Left renal pelvis (tissue), 4 donors: ENCODE data around the gene COPE. TPM values are rescaled to one million over a fixed set of nuclear protein-coding genes. Genes with fewer than 3 reads are reported as not detected.
"Not testable (repeated sequence)": the region's sequence is repeated elsewhere in the genome, so short reads cannot be mapped to it uniquely, and the experiment has no call there.

Experiments
- DNase-seq, 4 donors: peaks; one replicate each; pipeline ENCODE4 v3.0.0-alpha.2; 2013; ENCODE audit warnings: low read depth in 4 of 4, low spot score in 3 of 4
- polyA plus RNA-seq, 4 donors: library from polyadenylated mRNA; unstranded; fragments of 120-200 nt; gene quantifications; one replicate each; pipeline ENCODE4 v1.2.1, GENCODE V29; 2013; ENCODE audit not compliant: insufficient read length in 4 of 4

The COPE gene
- 100 to 1,000 TPM in 2 of 4 donors, 10 to 100 TPM in 2; 86.5 to 125 (median 98.0) TPM for polyA plus RNA-seq

DNA sequence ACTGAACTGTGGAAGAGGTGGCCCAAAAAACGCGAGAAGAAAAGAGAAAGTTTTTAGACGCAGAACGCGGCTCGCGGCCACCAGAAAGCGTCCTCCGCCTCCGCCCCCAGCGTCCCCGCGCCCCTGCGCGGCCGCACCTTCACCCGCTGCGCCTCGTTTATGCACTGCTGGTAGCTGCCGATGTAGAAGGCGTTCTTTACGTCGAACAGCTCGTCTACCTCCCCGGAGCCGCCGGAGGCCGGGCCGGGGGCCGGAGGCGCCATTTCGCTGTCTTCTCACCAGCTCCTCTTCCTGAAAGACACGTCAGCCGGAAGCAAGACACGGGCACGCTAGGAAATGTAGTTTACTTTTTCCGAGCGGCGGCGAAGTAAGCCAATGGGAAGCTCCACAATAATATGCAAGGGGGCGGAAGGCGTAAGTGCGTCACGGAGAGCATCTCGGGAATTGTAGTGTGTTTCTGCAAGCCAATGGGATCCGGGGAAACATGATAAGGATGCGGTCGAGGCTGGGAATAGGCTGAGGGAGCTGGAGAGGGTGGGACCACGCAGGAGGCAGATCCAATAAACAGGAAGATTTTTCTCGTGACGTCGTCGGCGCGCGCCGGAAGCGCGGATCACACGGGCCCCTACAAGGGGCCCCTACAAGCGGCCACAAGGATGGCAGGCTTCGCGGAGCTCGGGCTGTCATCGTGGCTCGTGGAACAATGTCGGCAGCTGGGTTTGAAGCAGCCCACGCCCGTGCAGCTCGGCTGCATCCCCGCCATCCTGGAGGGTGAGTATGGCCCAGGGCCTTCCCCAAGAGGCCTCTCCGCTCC, at the start of gene COPE, which contains the start of gene DDX49:
COPE (minus strand) TSS at position 302 of the 814 bp plus-strand sequence; CDS start at position 263, 39 bp downstream.
DDX49 (plus strand) TSS at position 630 of the 814 bp plus-strand sequence; CDS start at position 657, 27 bp downstream.
- DNase-seq = peak; percentile 97 to 100 (median 99)

DNA sequence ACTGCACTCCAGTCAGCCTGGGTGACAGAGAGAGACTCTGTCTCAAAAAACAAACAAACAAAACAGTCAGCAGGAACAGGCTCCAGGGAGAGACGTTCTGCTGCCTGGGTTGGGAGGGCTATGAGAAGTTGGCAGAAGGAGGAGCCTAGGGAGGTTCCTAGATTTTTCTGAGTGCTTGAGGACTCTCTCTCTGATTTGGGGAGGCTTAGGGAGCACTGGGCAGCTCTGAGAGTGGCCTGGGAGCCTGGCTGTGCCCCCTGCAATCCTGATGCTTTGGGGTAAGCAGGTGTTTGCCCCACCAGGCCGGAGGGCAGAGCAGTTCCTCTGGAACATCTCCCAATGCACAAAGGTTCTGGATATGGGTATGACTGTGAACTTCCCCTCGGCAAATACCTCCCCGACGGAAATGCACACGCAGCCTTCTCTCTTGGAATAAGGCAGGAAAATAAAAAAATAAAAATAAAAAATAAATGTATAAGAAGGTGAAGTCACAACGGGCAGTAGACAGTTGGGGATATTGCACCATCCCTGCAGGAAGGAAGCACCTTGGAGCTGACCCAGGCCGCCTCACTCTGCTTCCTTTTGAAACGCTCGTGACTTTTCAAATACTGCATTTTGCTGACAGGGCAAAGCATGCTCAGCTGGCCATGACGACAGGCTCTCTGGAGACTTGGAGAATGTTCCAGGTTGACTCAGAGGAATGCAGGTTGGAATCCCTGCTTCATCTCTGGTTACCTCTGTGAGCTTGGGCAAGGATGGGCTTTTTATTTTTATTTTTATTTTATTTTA, 48.4 kb upstream of the COPE start:
- peak; percentile 47 to 63 (median 56) for DNase-seq

DNA sequence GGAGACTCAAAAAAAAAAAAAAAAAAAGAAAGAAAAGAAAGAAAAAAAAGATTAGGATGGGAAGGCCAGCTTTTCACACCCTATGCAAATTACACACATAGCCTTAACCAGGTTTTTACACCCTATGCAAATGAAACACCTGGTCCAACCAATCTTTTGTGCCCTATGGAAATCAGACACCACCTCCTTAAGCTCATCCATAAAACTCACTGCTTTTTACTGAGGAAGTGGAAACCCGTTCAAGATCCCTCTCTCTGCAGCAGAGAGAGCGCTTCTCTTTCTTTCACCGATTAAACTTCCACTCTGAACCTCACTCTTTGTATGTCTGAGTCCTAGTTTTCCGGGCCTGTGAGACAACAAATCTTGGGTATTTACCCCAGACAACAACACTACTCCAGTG, 47.1 kb upstream of the COPE start:
- DNase-seq = no peak

DNA sequence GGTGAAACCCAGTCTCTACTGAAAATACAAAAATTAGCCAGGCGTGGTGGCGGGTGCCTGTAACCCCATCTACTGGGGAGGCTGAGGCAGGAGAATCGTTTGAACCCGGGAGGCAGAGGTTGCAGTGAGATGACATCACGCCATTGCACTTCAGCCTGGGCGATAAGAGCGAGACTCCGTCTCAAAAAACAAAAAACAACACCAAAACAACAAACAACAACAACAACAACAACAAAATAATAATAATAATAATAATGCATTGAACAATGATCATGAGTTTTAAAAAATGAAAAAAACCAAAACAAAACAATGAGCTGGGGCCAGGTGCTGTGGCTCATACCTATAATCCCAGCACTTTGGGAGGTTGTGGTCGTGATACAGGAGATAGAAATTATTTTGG, 44.9 kb upstream of the COPE start:
- DNase-seq = no peak

DNA sequence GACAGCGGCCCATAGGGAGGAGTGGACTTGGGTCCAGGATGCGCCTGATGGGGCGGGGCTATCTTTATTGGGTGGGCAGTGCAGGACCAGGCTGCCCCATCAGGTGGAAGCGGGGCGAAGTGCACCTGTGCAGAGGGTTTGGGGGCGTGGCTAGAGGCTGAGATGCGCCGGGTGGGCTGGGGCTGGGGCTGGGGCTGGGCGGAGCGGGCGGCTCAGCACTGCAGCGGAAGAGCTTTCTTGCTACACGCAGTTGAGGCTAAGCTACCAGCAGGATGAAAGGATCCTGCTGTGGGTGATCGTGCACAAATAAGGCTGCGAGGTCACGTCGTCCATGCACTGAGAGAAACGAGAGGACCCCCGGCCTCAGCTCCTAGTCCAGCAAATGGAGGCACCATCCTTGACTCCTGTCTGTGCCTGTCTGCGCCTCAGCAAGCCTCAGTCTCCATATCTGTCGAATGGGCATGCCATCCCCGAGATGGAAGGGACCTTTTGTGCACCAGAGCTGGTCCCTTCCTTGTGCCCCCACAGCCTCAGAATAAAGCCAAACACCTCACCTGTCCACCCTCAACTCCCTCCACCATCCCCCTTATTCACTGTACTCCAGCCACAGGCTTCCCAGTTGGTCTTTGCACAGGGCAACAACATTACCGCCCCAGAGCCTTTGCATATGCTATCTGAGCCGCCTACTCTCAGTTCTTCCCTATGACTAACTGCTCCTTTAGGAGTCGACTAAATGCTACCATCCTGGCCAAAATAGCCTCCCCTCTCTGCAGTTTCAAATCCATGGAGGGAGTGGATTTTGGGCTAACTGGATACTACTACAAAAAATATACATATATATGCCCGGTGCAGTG, 42.8 kb upstream of the COPE start:
- DNase-seq = no peak

DNA sequence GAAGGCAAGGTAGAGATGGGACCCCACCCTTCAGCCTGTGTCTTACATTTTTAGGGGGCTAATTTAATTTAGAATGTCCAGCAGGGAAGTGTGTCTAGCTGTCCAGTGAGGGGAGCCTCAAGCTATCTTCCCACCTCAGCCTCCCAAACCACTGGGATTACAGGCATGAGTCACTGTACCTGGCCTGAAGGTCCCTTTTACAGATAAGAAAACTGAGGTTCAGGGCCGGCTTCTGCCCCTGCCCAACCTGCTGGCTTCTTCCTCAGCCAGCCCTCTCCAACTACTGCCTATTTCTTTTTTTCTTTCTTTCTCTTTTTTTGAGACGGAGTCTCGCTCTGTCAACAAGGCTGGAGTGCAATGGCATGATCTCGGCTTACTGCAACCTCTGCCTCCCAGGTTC, 41.2 kb upstream of the COPE start:
- no peak for DNase-seq

DNA sequence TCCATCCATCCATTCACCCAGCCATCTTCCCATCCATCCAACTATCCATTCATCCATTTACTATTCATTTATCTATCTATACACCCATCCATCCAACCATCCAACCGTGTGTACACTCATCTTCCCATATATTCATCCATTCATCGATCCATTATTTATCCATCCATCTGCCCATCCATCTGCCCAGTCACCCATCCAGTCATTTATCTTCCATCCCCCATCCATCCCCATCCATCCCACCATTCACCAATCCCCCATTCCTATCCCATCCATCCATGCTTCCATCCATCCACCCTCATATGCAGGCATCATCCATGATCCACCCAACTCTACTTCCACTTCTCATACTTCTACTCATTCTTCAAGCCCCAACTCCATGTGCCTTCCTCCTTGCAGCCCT, 35.9 kb upstream of the COPE start:
- no peak for DNase-seq

DNA sequence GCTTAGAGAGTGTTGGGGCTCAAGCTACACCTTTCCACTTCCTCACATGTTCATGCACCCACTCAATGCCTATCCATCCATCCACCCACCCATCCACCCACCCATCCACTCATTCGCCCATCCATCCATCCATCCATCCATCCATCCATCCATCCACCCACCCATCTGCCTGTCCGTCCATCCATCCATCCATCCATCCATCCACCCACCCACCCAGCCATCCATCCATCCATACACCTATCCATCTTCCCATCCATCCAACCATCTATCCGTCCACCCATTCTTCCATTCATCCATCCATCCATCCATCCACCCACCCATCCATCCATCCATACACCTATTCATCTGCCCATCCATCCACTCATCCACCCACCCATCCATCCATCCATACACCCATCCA, 34.9 kb upstream of the COPE start:
- no peak for DNase-seq

DNA sequence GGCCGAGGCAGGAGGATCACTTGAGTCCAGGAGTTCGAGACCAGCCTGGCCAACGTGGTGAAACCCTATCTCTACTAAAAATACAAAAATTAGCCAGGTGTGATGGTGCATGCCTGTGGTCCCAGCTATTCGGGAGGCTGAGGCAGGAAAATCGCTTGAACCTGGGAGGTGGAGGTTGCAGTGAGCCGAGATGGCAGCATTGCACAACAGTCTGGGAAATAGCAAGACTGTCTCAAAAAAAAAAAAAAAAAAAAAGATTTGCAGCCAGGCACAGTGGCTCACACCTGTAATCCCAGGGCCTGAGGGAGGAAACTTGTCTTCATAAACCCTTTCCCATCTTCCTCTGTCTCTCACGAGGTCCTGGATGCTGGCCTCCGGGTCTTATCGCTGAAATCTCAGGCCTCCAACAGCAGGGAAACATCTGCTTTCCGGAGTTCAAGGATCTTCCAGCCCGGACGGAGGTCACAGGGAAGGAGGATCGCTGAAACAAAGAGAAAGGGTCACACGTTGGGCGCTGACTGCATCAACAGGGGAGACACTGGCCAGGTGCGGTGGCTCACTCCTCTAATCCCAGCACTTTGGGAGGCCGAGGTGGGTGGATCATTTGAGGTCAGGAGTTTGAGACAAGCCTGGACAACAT, 33.3 kb upstream of the COPE start:
- not testable (repeated sequence) for DNase-seq

DNA sequence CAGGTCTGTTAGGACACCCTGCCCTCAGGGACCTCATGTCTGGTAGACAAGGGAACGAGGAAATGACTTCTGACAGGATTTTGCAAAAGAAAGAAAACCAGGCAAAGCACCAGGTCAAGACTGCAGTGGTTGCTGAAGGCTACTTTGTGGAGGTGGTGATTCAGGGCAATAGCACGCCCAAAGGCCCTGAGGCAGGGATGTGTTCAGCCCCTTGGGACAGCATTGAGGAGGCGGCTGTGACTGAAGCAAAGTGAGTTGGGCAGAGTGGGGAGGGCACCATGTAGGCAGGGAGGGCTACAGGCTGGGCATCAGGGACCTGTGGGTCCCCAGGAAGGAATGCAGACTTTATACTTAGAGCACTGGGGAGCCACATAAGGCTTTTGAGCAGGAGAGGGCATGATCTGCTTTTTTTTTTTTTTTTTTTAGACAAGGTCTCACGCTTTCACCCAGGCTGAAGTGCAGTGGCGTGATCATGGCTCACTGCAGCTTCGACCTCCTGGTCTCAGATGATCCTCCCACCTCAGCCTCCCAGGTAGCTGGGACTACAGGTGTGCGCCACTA, 32.6 kb upstream of the COPE start:
- DNase-seq = no peak

DNA sequence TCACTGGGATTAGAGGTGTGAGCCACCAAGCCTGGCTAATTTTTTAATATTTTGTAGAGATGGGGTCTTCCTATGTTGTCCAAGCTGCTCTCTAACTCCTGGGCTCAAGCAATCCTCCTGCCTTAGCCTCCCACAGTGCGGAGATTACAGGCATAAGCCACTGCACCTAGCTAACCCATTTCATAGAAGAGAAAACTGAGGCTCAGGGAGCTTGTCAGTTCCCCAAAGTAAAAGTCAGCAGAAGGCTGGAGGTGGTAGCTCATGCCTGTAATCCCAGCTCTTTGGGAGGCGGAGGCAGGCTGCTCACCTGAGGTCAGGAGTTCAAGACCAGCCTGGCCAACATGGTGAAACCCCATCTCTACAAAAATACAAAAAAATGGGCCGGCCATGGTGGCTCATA, 30.7 kb upstream of the COPE start:
- DNase-seq = no peak

DNA sequence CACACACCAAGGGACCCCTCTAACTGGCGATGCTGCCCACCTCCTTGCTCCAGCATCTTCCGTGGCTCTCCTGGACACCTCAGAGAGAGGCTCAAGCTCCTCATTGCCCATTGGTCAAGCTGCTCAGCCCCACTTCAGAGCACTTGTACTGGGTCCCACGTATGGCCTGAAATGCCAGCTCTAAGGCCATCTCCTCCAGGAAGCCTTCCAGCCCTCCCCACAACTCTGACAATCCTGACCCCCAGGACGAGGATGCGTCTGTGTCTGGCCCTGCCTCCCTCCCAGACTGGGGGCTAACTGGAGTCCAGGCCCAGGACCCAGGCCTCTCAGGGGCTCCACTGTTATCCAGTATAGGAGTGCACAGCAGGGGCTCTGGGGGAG, 29.8 kb upstream of the COPE start:
- DNase-seq = no peak

DNA sequence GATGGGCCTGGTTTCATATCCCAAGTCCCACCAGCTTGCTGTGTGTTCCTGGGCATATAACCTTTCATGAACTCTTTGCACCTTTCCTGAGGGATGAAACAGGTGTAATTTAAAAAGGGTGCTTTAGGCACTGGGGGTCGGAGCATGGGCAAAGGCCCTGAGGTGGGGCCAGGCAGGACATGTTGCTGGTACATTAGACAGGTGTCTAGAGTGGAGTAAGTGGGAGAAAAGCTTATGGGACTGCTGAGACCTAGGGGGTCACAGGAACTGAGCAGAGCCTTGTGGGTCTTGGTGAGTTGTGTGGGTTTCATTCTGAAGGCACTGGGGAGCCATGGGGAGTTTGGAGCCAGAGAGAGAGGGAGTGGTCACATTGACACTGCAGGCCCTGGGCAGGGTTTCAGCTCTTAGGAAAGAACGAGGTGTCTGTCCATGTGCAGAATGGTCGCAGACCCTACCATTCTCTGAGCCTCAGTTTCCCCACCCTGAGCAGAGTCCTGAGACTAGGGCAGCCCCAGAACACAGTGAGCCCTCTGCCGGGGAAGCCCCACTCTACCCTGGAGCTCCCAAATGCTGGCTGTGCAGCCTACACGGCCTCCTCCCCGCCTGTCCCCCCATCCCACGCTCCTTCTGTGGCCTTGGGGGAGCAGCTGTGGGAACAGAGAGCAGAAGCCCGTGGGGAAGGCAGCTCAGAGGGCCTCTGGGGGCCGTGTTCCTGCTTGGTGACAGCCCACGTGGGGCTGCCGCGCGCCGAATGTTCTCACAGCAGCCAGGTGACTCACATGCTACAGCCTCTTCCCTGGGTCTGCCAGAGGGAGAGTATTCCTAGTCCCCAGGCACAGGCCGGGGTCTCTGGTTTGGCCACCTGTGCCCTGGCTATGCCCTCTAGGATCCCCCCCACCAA, 29.1 kb upstream of the COPE start:
- DNase-seq = no peak

DNA sequence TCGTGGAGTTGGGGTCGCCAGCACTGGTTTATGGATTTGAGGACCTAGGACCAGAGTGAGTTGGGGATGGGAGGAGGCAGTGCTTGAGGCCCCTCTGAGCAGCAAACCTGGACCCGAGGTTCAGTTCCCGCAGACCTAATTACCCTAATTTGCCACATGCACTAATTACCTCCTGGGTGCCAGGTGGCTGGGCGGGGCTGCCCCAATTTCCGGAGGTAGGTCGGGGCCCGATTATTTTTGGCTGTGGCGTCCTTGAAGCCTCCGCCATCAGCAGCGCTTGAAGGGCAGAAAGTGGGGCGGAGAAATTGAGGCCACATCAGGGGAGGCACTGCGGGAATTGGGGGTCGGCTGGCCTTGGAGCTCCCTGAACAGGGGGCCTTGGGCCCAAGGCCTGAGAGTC, 27.7 kb upstream of the COPE start:
- DNase-seq = no peak

DNA sequence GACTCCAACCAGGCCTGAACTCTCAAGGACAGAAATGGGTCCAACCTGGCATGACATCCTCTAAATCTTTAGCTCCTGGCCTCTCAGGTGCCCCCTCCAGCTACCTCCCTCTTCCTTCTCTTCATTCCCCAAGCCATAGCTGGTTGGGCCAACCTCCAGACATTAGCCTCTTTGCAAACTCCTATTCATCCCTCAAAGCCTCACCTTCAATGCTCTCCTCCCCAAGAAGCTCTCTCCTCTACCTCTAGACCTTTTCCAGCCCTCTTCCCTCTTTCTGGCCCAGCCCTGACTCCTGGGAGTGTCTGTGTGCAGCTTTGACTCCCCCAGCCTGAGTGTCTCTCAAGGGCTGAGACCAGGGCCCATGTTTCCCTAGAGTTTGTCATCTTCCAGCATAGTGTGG, 27.1 kb upstream of the COPE start:
- no peak for DNase-seq

DNA sequence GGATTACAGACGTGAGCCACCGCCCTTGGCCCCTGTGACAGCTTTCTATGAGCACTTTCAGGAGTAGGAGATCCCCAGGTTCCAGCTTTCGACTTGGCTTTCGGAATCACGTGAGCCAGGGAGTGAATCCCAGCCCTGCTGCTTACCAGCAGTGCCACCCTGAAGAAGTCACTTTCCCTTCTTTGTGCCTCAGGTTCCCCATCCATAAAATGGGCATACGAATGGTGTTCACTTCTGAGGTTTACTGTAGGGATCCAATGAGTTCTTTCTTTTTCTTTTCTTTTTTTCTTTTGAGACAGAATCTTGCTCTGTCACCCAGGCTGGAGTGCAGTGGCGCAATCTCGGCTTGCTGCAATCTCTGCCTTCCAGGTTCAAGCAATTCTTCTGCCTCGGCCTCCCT, 26.1 kb upstream of the COPE start:
- DNase-seq = no peak

DNA sequence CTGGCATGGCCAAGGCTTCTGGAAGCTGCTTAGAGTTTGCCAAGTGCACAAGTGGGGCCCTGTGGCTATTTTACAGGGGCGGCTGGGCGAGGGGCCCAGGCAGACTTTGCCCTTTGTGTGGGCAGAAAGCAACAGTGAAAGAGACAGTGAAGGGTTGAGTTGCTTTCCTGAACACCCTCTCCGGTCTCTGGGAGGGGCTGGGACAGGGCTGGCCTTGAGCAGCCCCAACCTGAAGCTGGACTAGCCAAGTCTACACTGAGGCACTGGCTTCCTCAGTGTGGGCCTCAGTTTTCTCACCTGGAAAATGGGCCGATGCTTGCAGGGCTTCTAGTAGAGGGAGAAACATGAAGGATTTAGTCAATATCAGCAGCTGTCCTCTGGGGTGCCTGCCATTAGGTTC, 24.3 kb upstream of the COPE start:
- DNase-seq = no peak

DNA sequence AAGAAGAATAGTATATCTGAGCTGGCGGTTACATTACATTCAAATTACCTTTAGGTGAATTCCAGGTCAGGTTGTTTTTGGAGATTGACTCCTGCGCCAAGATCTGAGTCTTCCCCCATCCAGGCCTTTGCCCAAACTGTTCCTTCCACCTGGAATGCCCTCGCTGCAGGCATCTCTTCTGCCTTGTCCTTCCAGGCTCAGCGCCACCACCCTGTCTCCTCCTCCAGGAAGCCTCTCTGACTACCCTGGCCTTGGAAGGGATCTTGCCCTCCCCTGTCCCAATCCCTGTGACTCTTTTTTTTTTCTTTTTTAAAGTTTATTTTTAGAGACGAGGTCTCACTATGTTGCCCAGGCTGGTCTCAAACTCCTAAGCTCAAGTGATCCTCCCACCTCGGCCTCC, 23.5 kb upstream of the COPE start:
- no peak for DNase-seq
